ENCODE measurements around the gene MRPS17. TPM values are rescaled to one million over a fixed set of nuclear protein-coding genes. Genes with fewer than 3 reads are reported as not detected.
A peak's percentile ranks its signal among the peaks of the same experiment; 100 is the strongest.

MRPS17 gene
- total and polyA plus RNA-seq, 10 of the 15 experiments (the other 5 are each of a cell fraction or from before 2014, with no cell fraction given): 18.7 to 74.5 (median 29.2) TPM

DNA sequence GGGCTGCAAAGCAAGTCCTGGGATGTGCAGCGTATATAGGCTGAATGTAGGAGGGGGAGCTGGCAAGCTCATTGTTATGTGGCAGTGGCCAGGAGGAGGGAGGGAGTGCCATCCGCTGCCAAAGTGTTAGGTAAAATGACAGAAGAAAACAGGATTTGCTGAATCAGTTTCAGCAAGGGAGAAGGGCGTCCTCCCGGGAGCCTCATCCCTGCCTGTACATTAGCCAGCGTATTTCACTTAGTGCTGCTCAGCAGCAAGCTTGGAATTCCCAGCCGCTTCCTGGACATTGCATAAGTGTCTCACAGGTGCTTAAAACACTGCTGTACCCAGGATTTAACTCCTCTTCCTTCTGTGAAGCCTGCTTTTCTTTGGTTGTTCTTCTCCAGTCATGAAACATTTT lies 15.2 kb downstream of the MRPS17 start:
- H3K9ac ChIP-seq (ENCODE audit: control insufficient read depth, insufficient read depth, low read length): no peak overlapping the region
- peaks cover 6% of the 10 kb centered on the region for H3K4me1 ChIP-seq (ENCODE audit: control insufficient read depth, insufficient read depth, low read length)
- no peaks in the 10 kb centered on the region; a peak in 1 of 4 replicates for H3K36me3 ChIP-seq (ENCODE audit: control insufficient read depth in 2 of 2, insufficient read depth in 2 of 2, low read length in 1 of 2)
- TF ChIP-seq POLR2AphosphoS5 (IDR thresholded peaks at IDR 0.05; ENCODE audit: low read length) (0 out of 2 replicates have a peak, but pooled peaks have one; percentile 24), BRCA1 (IDR thresholded peaks at IDR 0.05; ENCODE audit: low read depth, low read length) (no peak), SIX5 (IDR thresholded peaks at IDR 0.05; ENCODE audit: low read depth, low read length, severe bottlenecking) (no peak)
- TF ChIP-seq, protein P1, sequence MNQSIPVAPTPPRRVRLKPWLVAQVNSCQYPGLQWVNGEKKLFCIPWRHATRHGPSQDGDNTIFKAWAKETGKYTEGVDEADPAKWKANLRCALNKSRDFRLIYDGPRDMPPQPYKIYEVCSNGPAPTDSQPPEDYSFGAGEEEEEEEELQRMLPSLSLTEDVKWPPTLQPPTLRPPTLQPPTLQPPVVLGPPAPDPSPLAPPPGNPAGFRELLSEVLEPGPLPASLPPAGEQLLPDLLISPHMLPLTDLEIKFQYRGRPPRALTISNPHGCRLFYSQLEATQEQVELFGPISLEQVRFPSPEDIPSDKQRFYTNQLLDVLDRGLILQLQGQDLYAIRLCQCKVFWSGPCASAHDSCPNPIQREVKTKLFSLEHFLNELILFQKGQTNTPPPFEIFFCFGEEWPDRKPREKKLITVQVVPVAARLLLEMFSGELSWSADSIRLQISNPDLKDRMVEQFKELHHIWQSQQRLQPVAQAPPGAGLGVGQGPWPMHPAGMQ (IDR thresholded peaks at IDR 0.05; ENCODE audit: borderline replicate concordance): no peak
- H3K4me3 ChIP-seq: no peak overlapping the region
- H3K9me3 ChIP-seq (replicated peaks; ENCODE audit: control insufficient read depth, insufficient read depth, low read length): no peaks in the 10 kb centered on the region
- no peaks in the 10 kb centered on the region for H4K20me1 ChIP-seq (ENCODE audit: control insufficient read depth, insufficient read depth)
- no peak overlapping the region for H2AFZ ChIP-seq (ENCODE audit: control insufficient read depth, low read depth, low read length)
- 87% methylated on average over 6 of the region's 6 CpGs for WGBS (ENCODE audit: insufficient coverage, insufficient replicate concordance, low lambda C conversion rate, missing lambda C conversion rate)
- SMC1A ChIA-PET (ENCODE audit: uncharacterized antibody, unreplicated experiment): interaction anchor here (0.9 kb wide), 1 partner anchor 10 kb away, joined by 3 read pairs; no protein-coding TSS in a partner anchor
- CTCF ChIA-PET: interaction anchor here (1.0 to 1.3 kb wide), 2 partner anchors 108 to 325 kb away, joined by 3 read pairs; no protein-coding TSS in a partner anchor
- BruUV-seq (replicated peaks): TSS peak; percentile 53
- POLR2A ChIA-PET: no interaction called here
- ATAC-seq (no peak), DNase-seq (ENCODE audit: low read depth, low spot score) (no peak), FAIRE-seq (no peak)
- no peak overlapping the region for H3K4me2 ChIP-seq (ENCODE audit: control insufficient read depth, insufficient read depth)
- no peaks in the 10 kb centered on the region for H3K27me3 ChIP-seq (replicated peaks in 1 of 2; ENCODE audit: control insufficient read depth in 2 of 2, insufficient read depth in 2 of 2, low read length in 1 of 2)
- peaks cover 12% of the 10 kb centered on the region for H3K79me2 ChIP-seq (ENCODE audit: control insufficient read depth, insufficient read depth, low read length)
- RAD21 ChIA-PET (ENCODE audit: unreplicated experiment): no interaction called here
- in situ Hi-C loops (cut with MboI): loop anchor here (5.0 kb wide), 1 partner anchor 320 kb away; no protein-coding TSS in a partner anchor
- intact Hi-C loops (cut with micrococcal nuclease; ENCODE audit: unreplicated experiment): loop anchor here (5.0 to 10.0 kb wide), 3 partner anchors 95 to 662 kb away; partner anchors contain the start of gene SUMF2
- no peak overlapping the region for H3K27ac ChIP-seq (ENCODE audit: control insufficient read depth, insufficient read depth)

DNA sequence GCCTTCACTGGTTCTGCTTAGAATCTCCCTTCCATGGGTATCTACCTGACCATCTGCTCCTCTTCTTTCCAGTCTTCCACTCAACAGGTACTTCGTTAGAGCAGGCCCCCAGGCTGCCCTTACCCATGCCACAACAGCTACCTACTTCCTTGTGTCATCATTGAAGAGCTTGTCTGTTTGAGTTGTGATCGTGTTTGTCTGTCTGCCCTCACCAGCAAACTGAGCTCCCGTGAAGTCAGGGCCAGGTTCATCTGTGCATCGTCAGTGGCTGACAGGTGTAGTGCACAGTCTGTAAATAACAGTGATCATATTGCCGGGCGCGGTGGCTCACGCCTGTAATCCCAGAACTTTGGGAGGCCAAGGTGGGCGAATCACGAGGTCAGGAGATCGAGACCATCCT lies 17.7 kb downstream of the MRPS17 start:
- CTCF ChIA-PET: interaction anchor here (1.0 kb wide), 1 partner anchor 19 kb away, joined by 3 read pairs; no protein-coding TSS in a partner anchor
- H3K4me2 ChIP-seq (ENCODE audit: control insufficient read depth, insufficient read depth): no peak overlapping the region
- DNase-seq (ENCODE audit: low read depth, low spot score) (no peak), FAIRE-seq (no peak), ATAC-seq (no peak)
- H3K79me2 ChIP-seq (ENCODE audit: control insufficient read depth, insufficient read depth, low read length): peaks cover 9% of the 10 kb centered on the region
- H3K27me3 ChIP-seq (replicated peaks in 1 of 2; ENCODE audit: control insufficient read depth in 2 of 2, insufficient read depth in 2 of 2, low read length in 1 of 2): no peaks in the 10 kb centered on the region
- H3K9me3 ChIP-seq (replicated peaks; ENCODE audit: control insufficient read depth, insufficient read depth, low read length): no peaks in the 10 kb centered on the region
- H3K36me3 ChIP-seq (ENCODE audit: control insufficient read depth in 2 of 2, insufficient read depth in 2 of 2, low read length in 1 of 2): no peaks in the 10 kb centered on the region; a peak in 1 of 4 replicates
- no peak overlapping the region for H3K9ac ChIP-seq (ENCODE audit: control insufficient read depth, insufficient read depth, low read length)
- SMC1A ChIA-PET (ENCODE audit: uncharacterized antibody, unreplicated experiment): interaction anchor here (0.7 kb wide), 1 partner anchor 228 kb away, joined by 3 read pairs; no protein-coding TSS in a partner anchor
- BruUV-seq (replicated peaks): no TSS peak
- H4K20me1 ChIP-seq (ENCODE audit: control insufficient read depth, insufficient read depth): no peaks in the 10 kb centered on the region
- H2AFZ ChIP-seq (ENCODE audit: control insufficient read depth, low read depth, low read length): no peak overlapping the region
- H3K4me3 ChIP-seq: no peak overlapping the region
- in situ Hi-C loops (cut with MboI) (loop anchor here (5.0 kb wide), 1 partner anchor 322 kb away; no protein-coding TSS in a partner anchor), intact Hi-C loops (cut with micrococcal nuclease; ENCODE audit: unreplicated experiment) (loop anchor here (5.0 to 10.0 kb wide), 3 partner anchors 93 to 665 kb away; partner anchors contain the start of gene SUMF2)
- H3K4me1 ChIP-seq (ENCODE audit: control insufficient read depth, insufficient read depth, low read length): no peaks in the 10 kb centered on the region
- RAD21 ChIA-PET (ENCODE audit: unreplicated experiment): interaction anchor here (0.7 kb wide), 1 partner anchor 30 kb away, joined by 4 read pairs; no protein-coding TSS in a partner anchor
- H3K27ac ChIP-seq (ENCODE audit: control insufficient read depth, insufficient read depth): no peak overlapping the region
- 97% methylated on average over 11 of the region's 11 CpGs for WGBS (ENCODE audit: insufficient coverage, insufficient replicate concordance, low lambda C conversion rate, missing lambda C conversion rate)
- POLR2A ChIA-PET: interaction anchor here (0.6 to 1.0 kb wide), 2 partner anchors 119 to 395 kb away, joined by 3 to 6 read pairs; no protein-coding TSS in a partner anchor
- TF ChIP-seq CBFB (IDR thresholded peaks at IDR 0.05; ENCODE audit: low read depth) (no peak), BHLHE40 (IDR thresholded peaks at IDR 0.05; ENCODE audit: borderline replicate concordance in 1 of 2, low read depth in 2 of 2, low read length in 1 of 2) (no peak)
- TF ChIP-seq, protein P2, sequence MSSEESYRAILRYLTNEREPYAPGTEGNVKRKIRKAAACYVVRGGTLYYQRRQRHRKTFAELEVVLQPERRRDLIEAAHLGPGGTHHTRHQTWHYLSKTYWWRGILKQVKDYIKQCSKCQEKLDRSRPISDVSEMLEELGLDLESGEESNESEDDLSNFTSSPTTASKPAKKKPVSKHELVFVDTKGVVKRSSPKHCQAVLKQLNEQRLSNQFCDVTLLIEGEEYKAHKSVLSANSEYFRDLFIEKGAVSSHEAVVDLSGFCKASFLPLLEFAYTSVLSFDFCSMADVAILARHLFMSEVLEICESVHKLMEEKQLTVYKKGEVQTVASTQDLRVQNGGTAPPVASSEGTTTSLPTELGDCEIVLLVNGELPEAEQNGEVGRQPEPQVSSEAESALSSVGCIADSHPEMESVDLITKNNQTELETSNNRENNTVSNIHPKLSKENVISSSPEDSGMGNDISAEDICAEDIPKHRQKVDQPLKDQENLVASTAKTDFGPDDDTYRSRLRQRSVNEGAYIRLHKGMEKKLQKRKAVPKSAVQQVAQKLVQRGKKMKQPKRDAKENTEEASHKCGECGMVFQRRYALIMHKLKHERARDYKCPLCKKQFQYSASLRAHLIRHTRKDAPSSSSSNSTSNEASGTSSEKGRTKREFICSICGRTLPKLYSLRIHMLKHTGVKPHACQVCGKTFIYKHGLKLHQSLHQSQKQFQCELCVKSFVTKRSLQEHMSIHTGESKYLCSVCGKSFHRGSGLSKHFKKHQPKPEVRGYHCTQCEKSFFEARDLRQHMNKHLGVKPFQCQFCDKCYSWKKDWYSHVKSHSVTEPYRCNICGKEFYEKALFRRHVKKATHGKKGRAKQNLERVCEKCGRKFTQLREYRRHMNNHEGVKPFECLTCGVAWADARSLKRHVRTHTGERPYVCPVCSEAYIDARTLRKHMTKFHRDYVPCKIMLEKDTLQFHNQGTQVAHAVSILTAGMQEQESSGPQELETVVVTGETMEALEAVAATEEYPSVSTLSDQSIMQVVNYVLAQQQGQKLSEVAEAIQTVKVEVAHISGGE (CRISPR knock-in tag; IDR thresholded peaks at IDR 0.05): no peak
